HFFc6 (cell line): Measurements from ENCODE around the gene COL2A1. TPM values are rescaled to one million over a fixed set of nuclear protein-coding genes. Genes with fewer than 3 reads are reported as not detected.
A peak's percentile ranks its signal among the peaks of the same experiment; 100 is the strongest.
"Not testable (repeated sequence)": the region's sequence is repeated elsewhere in the genome, so short reads cannot be mapped to it uniquely, and the experiment has no call there.

ENCODE experiments used
- DNase-seq: peaks from one replicate; pipeline ENCODE4 v3.0.0-alpha.2; 2018
- H3K27ac Mint-ChIP-seq: 2 replicates; pipeline ENCODE4 v1.8.0; 2020; ENCODE audit warnings: mild to moderate bottlenecking, mixed read lengths
- H3K27me3 Mint-ChIP-seq: 2 replicates; pipeline ENCODE4 v1.8.0; 2021; ENCODE audit warnings: mild to moderate bottlenecking, moderate library complexity, mixed read lengths; ENCODE audit not compliant: insufficient read depth
- H3K36me3 Mint-ChIP-seq: 2 replicates; pipeline ENCODE4 v1.8.0; 2021; ENCODE audit warnings: low read depth, mixed read lengths
- H3K4me1 Mint-ChIP-seq: 2 replicates; pipeline ENCODE4 v1.8.0; 2020; ENCODE audit warnings: low read depth, mixed read lengths
- H3K4me3 Mint-ChIP-seq: 2 replicates; pipeline ENCODE4 v1.8.0; 2020; ENCODE audit warnings: mild to moderate bottlenecking, moderate library complexity, mixed read lengths
- H3K9me3 Mint-ChIP-seq: 2 replicates; pipeline ENCODE4 v1.8.0; 2020; ENCODE audit warnings: mild to moderate bottlenecking, mixed read lengths
- total RNA-seq, 6 experiments: library from RNA; stranded (reverse); fragmentation: NEBNext Ultra II Directional; extraction: Animal tissue kit (Norgen Biotek cat#: 25700); gene quantifications; 2 replicates in 1 of 6; 3 replicates in 5 of 6; pipeline ENCODE4 v1.2.3, GENCODE V29; 2021
- TF ChIP-seq, protein P1 (sequence below): fragments of 200-600 bp; sonication (generic); IDR thresholded peaks from 2 replicates; pipeline ENCODE4 v1.5.0; 2021; ENCODE audit warnings: antibody characterized with exemption, mild to moderate bottlenecking

Gene COL2A1
- total RNA-seq, 6 experiments from 2014 or later = not detected

DNA sequence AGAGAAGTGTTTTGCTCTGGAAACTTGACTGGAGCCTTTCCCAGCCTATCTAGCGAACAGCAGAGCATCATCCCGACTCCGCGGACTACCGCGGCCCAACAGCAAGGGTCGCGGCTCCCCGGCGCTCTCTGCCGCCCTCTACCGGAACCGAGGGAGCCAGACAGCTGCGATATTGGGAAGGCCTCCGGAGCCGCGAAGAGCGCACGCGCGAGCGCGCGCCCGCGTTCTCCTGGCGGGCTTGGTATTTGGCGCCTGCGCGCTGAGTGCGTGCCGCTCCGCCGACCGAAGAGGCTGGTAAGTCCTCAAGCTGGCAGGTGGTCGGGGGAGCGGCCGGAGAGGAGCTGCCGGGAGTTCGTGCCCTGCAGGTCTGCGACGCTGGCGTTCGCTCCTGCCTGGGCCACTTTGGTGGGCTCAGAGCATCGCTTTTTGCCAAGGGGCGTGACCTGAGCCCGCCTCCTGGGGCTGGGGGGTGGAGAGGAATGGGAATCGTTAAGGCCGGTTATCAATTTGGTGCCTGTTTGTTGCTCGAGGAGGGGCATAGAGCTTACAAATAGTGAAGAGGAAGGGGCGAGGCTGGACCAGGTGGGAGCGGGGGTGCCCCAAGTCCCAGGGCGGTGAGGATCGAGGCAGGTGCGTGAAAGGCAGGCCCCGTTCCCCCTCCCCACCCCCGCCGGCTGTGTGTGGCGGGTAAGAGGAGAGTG lies 40.8 kb downstream of the COL2A1 start, which contains the start of gene TMEM106C:
TSS of gene TMEM106C (plus strand) at position 257 of the 701 bp plus-strand sequence. CDS start 641 bp downstream, outside the sequence.
- no peaks in the 10 kb centered on the region for H3K9me3 Mint-ChIP-seq
- H3K27ac Mint-ChIP-seq = peak within 1 kb of the TSS; percentile 60
- DNase-seq = peak; percentile 77
- H3K4me1 Mint-ChIP-seq = peaks cover 59% of the 10 kb centered on the region
- TF ChIP-seq, protein P1, sequence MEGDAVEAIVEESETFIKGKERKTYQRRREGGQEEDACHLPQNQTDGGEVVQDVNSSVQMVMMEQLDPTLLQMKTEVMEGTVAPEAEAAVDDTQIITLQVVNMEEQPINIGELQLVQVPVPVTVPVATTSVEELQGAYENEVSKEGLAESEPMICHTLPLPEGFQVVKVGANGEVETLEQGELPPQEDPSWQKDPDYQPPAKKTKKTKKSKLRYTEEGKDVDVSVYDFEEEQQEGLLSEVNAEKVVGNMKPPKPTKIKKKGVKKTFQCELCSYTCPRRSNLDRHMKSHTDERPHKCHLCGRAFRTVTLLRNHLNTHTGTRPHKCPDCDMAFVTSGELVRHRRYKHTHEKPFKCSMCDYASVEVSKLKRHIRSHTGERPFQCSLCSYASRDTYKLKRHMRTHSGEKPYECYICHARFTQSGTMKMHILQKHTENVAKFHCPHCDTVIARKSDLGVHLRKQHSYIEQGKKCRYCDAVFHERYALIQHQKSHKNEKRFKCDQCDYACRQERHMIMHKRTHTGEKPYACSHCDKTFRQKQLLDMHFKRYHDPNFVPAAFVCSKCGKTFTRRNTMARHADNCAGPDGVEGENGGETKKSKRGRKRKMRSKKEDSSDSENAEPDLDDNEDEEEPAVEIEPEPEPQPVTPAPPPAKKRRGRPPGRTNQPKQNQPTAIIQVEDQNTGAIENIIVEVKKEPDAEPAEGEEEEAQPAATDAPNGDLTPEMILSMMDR = peak; percentile 96
- H3K27me3 Mint-ChIP-seq = peaks cover 8% of the 10 kb centered on the region
- H3K36me3 Mint-ChIP-seq = peaks cover 17% of the 10 kb centered on the region
- peak within 1 kb of the TSS; percentile 100 for H3K4me3 Mint-ChIP-seq

DNA sequence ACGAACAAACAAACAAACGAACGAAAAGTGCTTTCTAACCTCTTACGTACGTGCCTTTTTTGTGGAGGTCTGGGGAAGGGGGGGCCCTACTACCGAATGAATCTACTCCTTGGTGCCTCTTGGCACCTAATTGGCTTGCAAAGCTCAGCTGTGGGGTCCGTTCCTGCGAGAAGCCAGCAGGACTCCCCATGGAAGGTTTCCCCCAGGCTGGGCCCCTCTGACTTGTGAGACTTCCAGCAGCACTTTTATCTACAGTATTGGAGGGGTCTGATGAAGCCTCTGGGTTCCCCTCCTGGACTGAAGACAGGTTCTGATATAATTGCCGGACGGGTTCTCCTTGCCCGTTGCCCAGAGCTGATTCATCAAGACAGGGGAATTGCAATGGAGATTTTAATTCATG lies 42.1 kb downstream of the COL2A1 start:
- TF ChIP-seq, protein P1 = no peak
- Mint-ChIP-seq H3K27ac (no peak overlapping the region), H3K27me3 (peaks cover 8% of the 10 kb centered on the region)

DNA sequence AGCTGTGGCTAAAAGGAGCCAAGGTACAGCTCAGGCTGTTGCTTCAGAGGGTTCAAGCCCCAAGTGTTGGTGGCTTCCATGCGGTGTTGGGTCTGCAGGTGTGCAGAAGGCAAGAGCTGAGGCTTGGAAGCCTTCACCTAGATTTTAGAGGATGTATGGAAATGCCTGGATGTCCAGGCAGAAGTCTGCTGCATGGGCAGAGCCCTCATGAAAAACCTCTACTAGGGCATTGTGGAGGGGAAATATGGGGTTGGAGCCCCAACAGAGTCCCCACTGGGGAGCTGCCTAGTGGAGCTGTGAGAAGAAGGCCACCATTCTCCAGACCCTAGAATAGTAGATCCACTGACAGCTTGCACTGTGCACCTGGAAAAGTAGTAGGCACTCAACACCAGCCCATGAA lies 46.6 kb downstream of the COL2A1 start:
- Mint-ChIP-seq H3K4me1 (peaks cover 25% of the 10 kb centered on the region), H3K27me3 (peaks cover 19% of the 10 kb centered on the region)
- H3K36me3 Mint-ChIP-seq, H3K27ac Mint-ChIP-seq, DNase-seq, H3K4me3 Mint-ChIP-seq, H3K9me3 Mint-ChIP-seq: not testable (repeated sequence)

More for the DNA sequence above, 42.1 kb downstream of the COL2A1 start:
- Mint-ChIP-seq H3K36me3 (peaks cover 16% of the 10 kb centered on the region), H3K4me3 (no peak overlapping the region), H3K9me3 (0 out of 2 replicates have a peak, but pooled peaks cover 4% of the 10 kb centered on the region), H3K4me1 (peaks cover 46% of the 10 kb centered on the region)
- no peak for DNase-seq

DNA sequence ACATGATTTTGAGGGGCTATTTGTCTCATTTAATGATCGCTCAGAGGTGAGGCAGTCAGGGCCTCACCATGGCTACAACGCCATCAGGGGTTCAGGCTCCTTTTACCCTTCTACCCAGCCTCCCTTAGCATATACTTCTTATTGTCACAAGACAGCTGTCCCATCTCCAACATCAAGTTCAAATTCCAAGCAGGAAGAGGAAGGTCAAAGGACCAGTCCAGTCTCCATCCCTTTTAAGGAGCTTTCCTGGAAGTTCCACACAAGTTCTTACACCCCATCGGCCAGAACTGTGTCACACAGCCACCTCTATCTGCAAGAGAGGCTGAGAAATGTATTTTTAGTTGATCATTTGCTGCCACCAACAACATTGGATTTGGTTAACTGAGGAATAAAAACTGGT lies 49.2 kb downstream of the COL2A1 start:
- no peak for DNase-seq
- Mint-ChIP-seq H3K4me1 (peaks cover 39% of the 10 kb centered on the region), H3K4me3 (no peak overlapping the region), H3K36me3 (no peaks in the 10 kb centered on the region), H3K27ac (no peak overlapping the region), H3K9me3 (0 out of 2 replicates have a peak, but pooled peaks cover 4% of the 10 kb centered on the region), H3K27me3 (peaks cover 11% of the 10 kb centered on the region)
- TF ChIP-seq, protein P1 = no peak

DNA sequence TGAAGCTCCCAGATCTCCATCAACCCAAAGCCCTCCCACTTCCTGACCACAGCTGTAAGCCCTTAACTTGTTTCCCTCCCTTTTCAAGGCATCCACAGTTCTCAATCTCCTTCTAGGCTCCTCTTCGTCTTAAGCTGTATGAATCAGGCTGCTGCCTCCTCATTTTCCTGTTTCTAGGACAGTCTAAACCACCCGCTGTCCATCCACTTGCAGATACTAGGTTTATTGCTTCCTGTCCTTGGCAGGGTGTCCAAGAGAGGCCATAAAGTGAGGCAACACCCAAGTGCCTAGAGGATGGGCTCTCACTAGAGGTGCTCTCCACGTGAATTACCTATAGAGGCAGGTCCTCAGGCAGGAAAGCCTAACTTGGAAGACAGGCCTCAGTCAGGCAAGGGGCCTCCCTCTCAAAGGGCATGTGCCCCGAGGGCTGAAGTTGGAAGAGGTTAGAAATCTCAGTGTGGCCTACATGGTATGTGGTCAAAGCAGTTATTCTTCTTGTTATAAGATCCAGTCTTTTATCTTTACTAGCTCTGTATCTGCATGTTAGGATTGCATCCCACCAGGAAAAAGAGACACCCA lies 49.7 kb downstream of the COL2A1 start:
- peaks cover 11% of the 10 kb centered on the region for H3K27me3 Mint-ChIP-seq
- no peak overlapping the region for H3K4me3 Mint-ChIP-seq
- peak; percentile 31 for DNase-seq
- H3K4me1 Mint-ChIP-seq = peaks cover 44% of the 10 kb centered on the region
- no peaks in the 10 kb centered on the region for H3K36me3 Mint-ChIP-seq
- H3K9me3 Mint-ChIP-seq = 0 out of 2 replicates have a peak, but pooled peaks cover 4% of the 10 kb centered on the region
- TF ChIP-seq, protein P1 = no peak
- H3K27ac Mint-ChIP-seq = no peak overlapping the region

DNA sequence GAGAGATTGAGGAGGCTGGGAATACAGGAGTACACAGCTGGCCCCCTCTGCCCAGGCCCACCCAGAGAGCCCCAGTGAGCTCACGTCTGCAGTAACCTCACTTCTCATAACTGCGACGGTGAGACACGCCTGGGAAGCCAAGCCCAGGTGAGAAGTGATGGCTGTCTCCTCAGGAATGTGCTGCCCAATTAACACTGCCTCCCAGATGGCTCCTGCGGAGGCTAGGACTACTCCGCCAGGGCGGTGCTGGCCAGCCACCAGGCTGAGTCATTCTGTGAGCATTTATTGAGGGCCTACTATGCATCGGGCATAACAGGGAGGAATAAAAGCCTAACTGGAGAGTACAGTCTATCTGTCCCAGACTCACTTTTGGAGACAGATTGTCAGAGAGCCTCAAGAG lies 50.2 kb downstream of the COL2A1 start:
- H3K27me3 Mint-ChIP-seq = peaks cover 11% of the 10 kb centered on the region
- H3K36me3 Mint-ChIP-seq = no peaks in the 10 kb centered on the region
- TF ChIP-seq, protein P1 = no peak
- H3K4me1 Mint-ChIP-seq = peaks cover 49% of the 10 kb centered on the region
- no peak overlapping the region for H3K4me3 Mint-ChIP-seq
- peak; percentile 14 for DNase-seq
- peak overlapping the region; percentile 22; the same call in 1 of the 2 replicates for H3K27ac Mint-ChIP-seq
- H3K9me3 Mint-ChIP-seq = 0 out of 2 replicates have a peak, but pooled peaks cover 4% of the 10 kb centered on the region
